Mesenchymal stem cell (in vitro differentiated cells and primary cell): ENCODE measurements around the gene ERGIC1.

ENCODE experiments used
- DNase-seq: peaks from one replicate; pipeline ENCODE4 v3.0.0-alpha.2; 2013
- H2AFZ ChIP-seq: one replicate; pipeline ENCODE4 v1.6.1; 2013; ENCODE audit warnings: low read depth, mild to moderate bottlenecking, control low read depth, inconsistent platforms, low read length, moderate library complexity
- H2AK5ac ChIP-seq: 2 replicates; pipeline ENCODE4 v1.6.1; 2013; ENCODE audit warnings: low read length, moderate library complexity, mild to moderate bottlenecking, inconsistent platforms; ENCODE audit not compliant: severe bottlenecking
- H2BK120ac ChIP-seq: one replicate; pipeline ENCODE4 v1.6.1; 2013; ENCODE audit warnings: low read depth, mild to moderate bottlenecking, inconsistent platforms, low read length, moderate library complexity
- H2BK12ac ChIP-seq, 2 experiments: one replicate each; pipeline ENCODE4 v1.6.1; 2013; ENCODE audit warnings: inconsistent platforms in 2 of 2, low read length in 2 of 2, mild to moderate bottlenecking in 2 of 2, moderate library complexity in 2 of 2, control low read depth in 1 of 2
- H2BK15ac ChIP-seq: one replicate; pipeline ENCODE4 v1.6.1; 2013; ENCODE audit warnings: mild to moderate bottlenecking, low read depth, inconsistent platforms; ENCODE audit not compliant: poor library complexity, severe bottlenecking
- H2BK5ac ChIP-seq: 2 replicates; pipeline ENCODE4 v1.6.1; 2013; ENCODE audit warnings: low read depth, mild to moderate bottlenecking, low read length, control low read depth, inconsistent platforms; ENCODE audit not compliant: poor library complexity, severe bottlenecking
- H3K14ac ChIP-seq, 2 experiments: one replicate each; pipeline ENCODE4 v1.6.1; 2013; ENCODE audit warnings: inconsistent platforms in 2 of 2, low read length in 2 of 2, control low read depth in 1 of 2, mild to moderate bottlenecking in 1 of 2, moderate library complexity in 1 of 2
- H3K18ac ChIP-seq, 2 experiments: one replicate each; pipeline ENCODE4 v1.6.1; 2013; ENCODE audit warnings: inconsistent platforms in 2 of 2, low read length in 2 of 2, control low read depth in 1 of 2, low read depth in 1 of 2, mild to moderate bottlenecking in 1 of 2
- H3K23ac ChIP-seq, 2 experiments: one replicate each; pipeline ENCODE4 v1.6.1; 2013; ENCODE audit warnings: inconsistent platforms in 2 of 2, low read length in 2 of 2, mild to moderate bottlenecking in 2 of 2, moderate library complexity in 2 of 2, control low read depth in 1 of 2
- H3K27ac ChIP-seq: 2 replicates; pipeline ENCODE4 v1.5.1; 2013; ENCODE audit warnings: mild to moderate bottlenecking, moderate library complexity, low read length, control low read depth, inconsistent platforms; ENCODE audit not compliant: poor library complexity, severe bottlenecking
- H3K27me3 ChIP-seq, 2 experiments: 2 replicates each; pipeline versions ENCODE4 v1.6.1 to v1.7.0; 2013; ENCODE audit warnings: low read length in 2 of 2, mild to moderate bottlenecking in 2 of 2, moderate library complexity in 2 of 2, control low read depth in 1 of 2, inconsistent platforms in 1 of 2; ENCODE audit not compliant: control insufficient read depth in 1 of 2, insufficient read depth in 1 of 2
- H3K36me3 ChIP-seq, 2 experiments: 2 replicates each; pipeline versions ENCODE4 v1.6.1 to v1.7.0; 2013; ENCODE audit warnings: low read length in 2 of 2, control low read depth in 1 of 2, inconsistent platforms in 1 of 2, low read depth in 1 of 2, mild to moderate bottlenecking in 1 of 2; ENCODE audit not compliant: insufficient read depth in 2 of 2, control insufficient read depth in 1 of 2
- H3K4ac ChIP-seq, 2 experiments: one replicate each; pipeline ENCODE4 v1.6.1; 2013; ENCODE audit warnings: inconsistent platforms in 2 of 2, low read length in 2 of 2, mild to moderate bottlenecking in 2 of 2, moderate library complexity in 2 of 2, control low read depth in 1 of 2, low read depth in 1 of 2
- H3K4me1 ChIP-seq: 2 replicates; pipeline ENCODE4 v1.6.1; 2013; ENCODE audit warnings: low read depth, low read length, control low read depth; ENCODE audit not compliant: control insufficient read depth, insufficient read depth
- H3K4me2 ChIP-seq: 2 replicates; pipeline ENCODE4 v1.6.1; 2013; ENCODE audit warnings: low read length, mild to moderate bottlenecking, inconsistent platforms; ENCODE audit not compliant: poor library complexity, severe bottlenecking
- H3K4me3 ChIP-seq, 2 experiments: 2 replicates each; pipeline versions ENCODE4 v1.5.1 to v1.7.0; 2013; ENCODE audit warnings: low read length in 2 of 2, mild to moderate bottlenecking in 2 of 2, control low read depth in 1 of 2, low read depth in 1 of 2; ENCODE audit not compliant: insufficient read depth in 1 of 2
- H3K79me1 ChIP-seq: replicated peaks from 2 replicates; pipeline ENCODE4 v1.6.1; 2013; ENCODE audit warnings: mild to moderate bottlenecking, control low read depth, low read length, inconsistent platforms; ENCODE audit not compliant: poor library complexity, severe bottlenecking
- H3K9ac ChIP-seq: 2 replicates; pipeline ENCODE4 v1.7.0; 2013; ENCODE audit warnings: mild to moderate bottlenecking, low read length, moderate library complexity
- H3K9me3 ChIP-seq: 2 replicates; pipeline ENCODE4 v1.7.0; 2013; ENCODE audit warnings: mild to moderate bottlenecking, low read length; ENCODE audit not compliant: control insufficient read depth
- H4K8ac ChIP-seq: one replicate; pipeline ENCODE4 v1.6.1; 2013; ENCODE audit warnings: inconsistent platforms, mild to moderate bottlenecking, low read length, moderate library complexity
- H4K91ac ChIP-seq: one replicate; pipeline ENCODE4 v1.6.1; 2013; ENCODE audit warnings: mild to moderate bottlenecking, low read length, inconsistent platforms
- WGBS: methylation state at CpG from one replicate; pipeline ENCODE4 v1.1.7; 2013; ENCODE audit warnings: mixed read lengths; 5-methylcytosine and 5-hydroxymethylcytosine counted together

ERGIC1 gene

GRCh38 chr5:172856336-172856735 lies 22.3 kb downstream of the ERGIC1 start:
- no peak for DNase-seq
- Histone ChIP-seq H3K4me3 (no peak overlapping the region), H2BK5ac (no peak overlapping the region), H3K9ac (peak overlapping the region; percentile 80), H2BK15ac (no peak overlapping the region), H3K4me1 (peaks cover 58% of the 10 kb centered on the region), H3K4ac (no peak overlapping the region), H3K79me1 (peaks cover 28% of the 10 kb centered on the region), H3K18ac (no peak overlapping the region), H3K27me3 (no peaks in the 10 kb centered on the region), H4K8ac (no peak overlapping the region), H2AFZ (no peak overlapping the region), H2AK5ac (no peak overlapping the region), H3K4me2 (no peak overlapping the region), H2BK12ac (no peak overlapping the region), H4K91ac (no peak overlapping the region), H2BK120ac (no peak overlapping the region), H3K9me3 (no peaks in the 10 kb centered on the region), H3K23ac (no peak overlapping the region), H3K36me3 (peaks cover 12 to 30% of the 10 kb centered on the region in 2 experiments), H3K14ac (no peak overlapping the region), H3K27ac (no peak overlapping the region)
- 96% methylated on average over 4 of the region's 4 CpGs for WGBS

GRCh38 chr5:172857982-172858381 lies 23.9 kb downstream of the ERGIC1 start:
- Histone ChIP-seq H3K27ac (no peak overlapping the region), H3K18ac (peak overlapping the region; percentile 29 to 58), H4K8ac (peak overlapping the region; percentile 16), H3K14ac (peak overlapping the region in 1 of 2 experiments; percentile 29), H3K9ac (peak overlapping the region; percentile 81), H3K79me1 (peaks cover 29% of the 10 kb centered on the region), H3K4me3 (no peak overlapping the region), H3K27me3 (no peaks in the 10 kb centered on the region), H3K9me3 (no peaks in the 10 kb centered on the region), H3K4ac (peak overlapping the region in 1 of 2 experiments; percentile 15), H3K36me3 (peaks cover 8 to 30% of the 10 kb centered on the region in 2 experiments), H3K4me2 (no peak overlapping the region), H2AFZ (no peak overlapping the region), H3K4me1 (peaks cover 59% of the 10 kb centered on the region), H2BK120ac (no peak overlapping the region), H2AK5ac (peak overlapping the region; percentile 86), H2BK5ac (peak overlapping the region; percentile 68), H3K23ac (no peak overlapping the region), H4K91ac (peak overlapping the region; percentile 80), H2BK12ac (no peak overlapping the region), H2BK15ac (no peak overlapping the region)
- WGBS = 83% methylated on average over 7 of the region's 7 CpGs
- DNase-seq = no peak

- H3K9ac ChIP-seq = peak overlapping the region; percentile 81
- H3K4me3 ChIP-seq = peak overlapping the region in 1 of 2 experiments; percentile 22
- peak overlapping the region; percentile 59 for H4K91ac ChIP-seq
- no peak overlapping the region for H3K4me2 ChIP-seq
- H3K23ac ChIP-seq = no peak overlapping the region
- no peaks in the 10 kb centered on the region for H3K27me3 ChIP-seq
- peak overlapping the region; percentile 36 for H2BK120ac ChIP-seq
- H2AK5ac ChIP-seq = peak overlapping the region; percentile 78
- H2BK15ac ChIP-seq = no peak overlapping the region
- H2AFZ ChIP-seq = no peak overlapping the region
- H2BK5ac ChIP-seq = peak overlapping the region; percentile 11
- H3K4me1 ChIP-seq = peaks cover 56% of the 10 kb centered on the region
- peak overlapping the region in 1 of 2 experiments; percentile 49 for H2BK12ac ChIP-seq
- H3K14ac ChIP-seq = no peak overlapping the region
- WGBS = 52% methylated on average over 12 of the region's 12 CpGs
- peak overlapping the region; percentile 57 for H4K8ac ChIP-seq
- H3K18ac ChIP-seq = peak overlapping the region; percentile 4 to 79
- peak overlapping the region; percentile 54 to 57 for H3K4ac ChIP-seq
- H3K36me3 ChIP-seq = peaks cover 12 to 32% of the 10 kb centered on the region in 2 experiments
- peak; percentile 67 for DNase-seq
- H3K79me1 ChIP-seq = peaks cover 28% of the 10 kb centered on the region
- H3K27ac ChIP-seq = peak overlapping the region; percentile 60
- H3K9me3 ChIP-seq = no peaks in the 10 kb centered on the region
Measured at GRCh38 chr5:172858511-172858989, 24.5 kb downstream of the ERGIC1 start.

GRCh38 chr5:172858990-172859811 lies 25.1 kb downstream of the ERGIC1 start:
- peak; percentile 87 for DNase-seq
- Histone ChIP-seq H2BK12ac (peak overlapping the region in 1 of 2 experiments; percentile 91), H2BK5ac (peak overlapping the region; percentile 3), H3K27me3 (no peaks in the 10 kb centered on the region), H3K23ac (no peak overlapping the region), H2AFZ (no peak overlapping the region), H3K79me1 (peaks cover 28% of the 10 kb centered on the region), H4K8ac (peak overlapping the region; percentile 57), H3K9me3 (no peaks in the 10 kb centered on the region), H3K4me1 (peaks cover 55% of the 10 kb centered on the region), H3K14ac (peak overlapping the region in 1 of 2 experiments; percentile 97), H3K36me3 (peaks cover 14 to 32% of the 10 kb centered on the region in 2 experiments), H3K18ac (peak overlapping the region; percentile 53 to 81), H3K4ac (peak overlapping the region; percentile 54 to 57), H4K91ac (peak overlapping the region; percentile 53), H2BK120ac (peak overlapping the region; percentile 36), H3K4me2 (no peak overlapping the region), H3K4me3 (peak overlapping the region in 1 of 2 experiments; percentile 50), H2AK5ac (peak overlapping the region; percentile 78), H2BK15ac (no peak overlapping the region), H3K27ac (peak overlapping the region; percentile 60), H3K9ac (peak overlapping the region; percentile 81)
- 27% methylated on average over 15 of the region's 15 CpGs for WGBS
